Ishikawa (cell line): ENCODE data around the gene ARMC9.

Source experiments
- CEBPB ChIP-seq: IDR thresholded peaks from 2 replicates; pipeline ENCODE4 v1.6.1; 2012
- CREB1 ChIP-seq: IDR thresholded peaks from 2 replicates; pipeline ENCODE4 v1.6.1; 2012; ENCODE audit warnings: low read depth
- EGR1 ChIP-seq: IDR thresholded peaks from 2 replicates; pipeline ENCODE4 v1.6.1; 2012
- EP300 ChIP-seq: IDR thresholded peaks from 2 replicates; pipeline ENCODE4 v1.6.1; 2012; ENCODE audit warnings: borderline replicate concordance
- FOXM1 ChIP-seq: IDR thresholded peaks from 2 replicates; pipeline ENCODE4 v1.6.1; 2012; ENCODE audit warnings: low read depth, borderline replicate concordance
- MAX ChIP-seq: IDR thresholded peaks from 2 replicates; pipeline ENCODE4 v1.6.1; 2012
- NFIC ChIP-seq: IDR thresholded peaks from 2 replicates; pipeline ENCODE4 v1.6.1; 2012
- RAD21 ChIP-seq: IDR thresholded peaks from 2 replicates; pipeline ENCODE4 v1.6.1; 2012; ENCODE audit warnings: low read depth
- REST ChIP-seq: IDR thresholded peaks from 2 replicates; pipeline ENCODE4 v1.6.1; 2012; ENCODE audit warnings: low read depth, mild to moderate bottlenecking
- TAF1 ChIP-seq: IDR thresholded peaks from 2 replicates; pipeline ENCODE4 v1.6.1; 2012; ENCODE audit warnings: low read depth, mild to moderate bottlenecking
- TCF12 ChIP-seq: IDR thresholded peaks from 2 replicates; pipeline ENCODE4 v1.6.1; 2012; ENCODE audit warnings: low read depth
- TEAD4 ChIP-seq: IDR thresholded peaks from 2 replicates; pipeline ENCODE4 v1.6.1; 2012
- USF1 ChIP-seq: IDR thresholded peaks from 2 replicates; pipeline ENCODE4 v1.6.1; 2012
- YY1 ChIP-seq: IDR thresholded peaks from 2 replicates; pipeline ENCODE4 v1.6.1; 2012; ENCODE audit warnings: low read depth
- ZBTB7A ChIP-seq: IDR thresholded peaks from 2 replicates; pipeline ENCODE4 v1.6.1; 2012; ENCODE audit warnings: low read depth

ARMC9 gene

GRCh38 chr2:231170055-231170454, 28.4 kb upstream of the ARMC9 start:
- TF ChIP-seq FOXM1, result no peak
- TF ChIP-seq USF1, result no peak
- TF ChIP-seq TCF12, result no peak
- no peak for TF ChIP-seq RAD21
- no peak for TF ChIP-seq EGR1
- no peak for TF ChIP-seq TAF1
- TF ChIP-seq REST, result no peak

GRCh38 chr2:231172025-231172424, 26.4 kb upstream of the ARMC9 start:
- TF ChIP-seq TCF12, result no peak

- peak; percentile 30; the same call in 1 of the 2 replicates for TF ChIP-seq NFIC
- no peak for TF ChIP-seq YY1
- TF ChIP-seq FOXM1, result no peak
These were observed 24.2 kb upstream of the ARMC9 start for GRCh38 chr2:231174211-231174651.

GRCh38 chr2:231176066-231176465, 22.4 kb upstream of the ARMC9 start:
- TF ChIP-seq RAD21, result no peak
- no peak for TF ChIP-seq EP300
- no peak for TF ChIP-seq YY1
- no peak for TF ChIP-seq USF1
- no peak for TF ChIP-seq CEBPB
- TF ChIP-seq TAF1, result no peak
- no peak for TF ChIP-seq EGR1
- no peak for TF ChIP-seq REST
- TF ChIP-seq NFIC, result no peak
- TF ChIP-seq TEAD4, result no peak
- TF ChIP-seq TCF12, result no peak
- TF ChIP-seq CREB1, result no peak
- no peak for TF ChIP-seq FOXM1
- TF ChIP-seq MAX, result no peak
- no peak for TF ChIP-seq ZBTB7A

GRCh38 chr2:231177156-231178025, 21.0 kb upstream of the ARMC9 start:
- TF ChIP-seq FOXM1 (no peak), MAX (no peak), TAF1 (no peak), EGR1 (no peak), USF1 (no peak)

- TF ChIP-seq ZBTB7A, result no peak
- TF ChIP-seq REST, result no peak
- no peak for TF ChIP-seq USF1
- TF ChIP-seq YY1, result no peak
- TF ChIP-seq MAX, result no peak
- no peak for TF ChIP-seq NFIC
- no peak for TF ChIP-seq FOXM1
- no peak for TF ChIP-seq EGR1
- TF ChIP-seq EP300, result no peak
- TF ChIP-seq CREB1, result no peak
- no peak for TF ChIP-seq TCF12
- TF ChIP-seq TAF1, result no peak
- TF ChIP-seq TEAD4, result no peak
- TF ChIP-seq RAD21, result no peak
- no peak for TF ChIP-seq CEBPB
These were observed 16.4 kb upstream of the ARMC9 start for GRCh38 chr2:231181860-231182512.
